Endothelial cell of umbilical vein (primary cell): ENCODE results near the gene KIDINS220. TPM values are rescaled to one million over a fixed set of nuclear protein-coding genes. Genes with fewer than 3 reads are reported as not detected.

ENCODE experiments used
- BruUV-seq: library from RNA; stranded (reverse); fragments of 400-500 nt; replicated peaks from 2 replicates; lab custom pipeline; 2021; lab: Mats Ljungman, UMichigan
- CTCF ChIA-PET: fragments of 300-600, 350-600 bp; sonication (Branson Sonifier 250); formaldehyde crosslinking; loops from one replicate; lab custom pipeline; 2021; ENCODE audit warnings: antibody characterized with exemption, inconsistent platforms; lab: Charles Lee
- POLR2A ChIA-PET: fragments of 300-600, 350-600 bp; sonication (Branson Sonifier 250); formaldehyde crosslinking; loops from one replicate; lab custom pipeline; 2021; ENCODE audit warnings: antibody characterized with exemption, inconsistent platforms; lab: Charles Lee
- DNase-seq: peaks from one replicate; pipeline ENCODE4 v3.0.0-alpha.2; 2011; ENCODE audit warnings: low read depth, low spot score
- FAIRE-seq: peaks from 2 replicates; lab custom pipeline; 2011; peaks lifted over from hg19 to GRCh38; lab: Jason Lieb, UNC
- H2AFZ ChIP-seq: 2 replicates; pipeline ENCODE4 v1.6.0; 2012; ENCODE audit warnings: low read depth, low read length, control low read depth, inconsistent platforms
- H3K27ac ChIP-seq: 2 replicates; pipeline ENCODE4 v1.5.1; 2011; ENCODE audit warnings: low read depth, mild to moderate bottlenecking, control low read depth, low read length, moderate library complexity; ENCODE audit not compliant: insufficient read depth
- H3K27me3 ChIP-seq, 2 experiments: 2 replicates each; pipeline versions ENCODE4 v1.6.0 to v1.6.1; 2011; ENCODE audit warnings: low read length in 2 of 2, mixed read lengths in 1 of 2; ENCODE audit not compliant: control insufficient read depth in 2 of 2, insufficient read depth in 2 of 2
- H3K36me3 ChIP-seq, 2 experiments: 2 replicates in 1 of 2; 3 replicates in 1 of 2; pipeline ENCODE4 v1.5.1; 2011; ENCODE audit warnings: low read length in 2 of 2, mild to moderate bottlenecking in 1 of 2, moderate library complexity in 1 of 2; ENCODE audit not compliant: control insufficient read depth in 2 of 2, insufficient read depth in 2 of 2; ENCODE audit errors: extremely low read depth in 1 of 2
- H3K4me1 ChIP-seq: 3 replicates; pipeline ENCODE4 v1.5.1; 2011; ENCODE audit warnings: mild to moderate bottlenecking, low read length; ENCODE audit not compliant: control insufficient read depth, insufficient read depth; ENCODE audit errors: extremely low read depth
- H3K4me2 ChIP-seq: 2 replicates; pipeline ENCODE4 v1.6.1; 2011; ENCODE audit warnings: low read length, control low read depth, mixed read lengths; ENCODE audit not compliant: insufficient read depth
- H3K4me3 ChIP-seq, 3 experiments: fragments of 200-600 bp in 1 of 3; sonication (generic), shearing (Covaris generic) in 1 of 3; replicated peaks in 1 of 3; 2 replicates each; pipeline ENCODE4 v1.5.1; 2011 to 2016; ENCODE audit warnings: control low read depth in 3 of 3, low read length in 3 of 3, mild to moderate bottlenecking in 2 of 3, inconsistent platforms in 1 of 3, low read depth in 1 of 3, moderate library complexity in 1 of 3; ENCODE audit not compliant: insufficient read depth in 1 of 3
- H3K79me2 ChIP-seq: 2 replicates; pipeline ENCODE4 v1.6.0; 2012; ENCODE audit warnings: low read length, inconsistent platforms; ENCODE audit not compliant: control insufficient read depth, insufficient read depth
- H3K9ac ChIP-seq: replicated peaks from 2 replicates; pipeline ENCODE3; 2011; ENCODE audit warnings: low read length, control low read depth; ENCODE audit not compliant: insufficient read depth; ENCODE audit errors: extremely low read depth
- H3K9me1 ChIP-seq: replicated peaks from 3 replicates; pipeline ENCODE4 v1.6.0; 2011; ENCODE audit warnings: mild to moderate bottlenecking, low read length; ENCODE audit not compliant: control insufficient read depth, insufficient read depth; ENCODE audit errors: extremely low read depth
- H3K9me3 ChIP-seq: replicated peaks from 2 replicates; pipeline ENCODE4 v1.5.1; 2012; ENCODE audit warnings: low read length, inconsistent platforms; ENCODE audit not compliant: control insufficient read depth, insufficient read depth
- H4K20me1 ChIP-seq: replicated peaks from 2 replicates; pipeline ENCODE3; 2011; ENCODE audit warnings: mild to moderate bottlenecking, low read length; ENCODE audit not compliant: control insufficient read depth, insufficient read depth; ENCODE audit errors: extremely low read depth
- CTCF ChIP-seq, 2 donors: IDR thresholded peaks; 1 replicate in 1 of 2; 2 replicates in 1 of 2; pipeline ENCODE4 v1.5.1; 2011; ENCODE audit warnings: low read length in 2 of 2, mild to moderate bottlenecking in 2 of 2, moderate library complexity in 2 of 2, control low read depth in 1 of 2, inconsistent platforms in 1 of 2, low read depth in 1 of 2; ENCODE audit not compliant: insufficient read depth in 1 of 2; ENCODE audit errors: extremely low read depth in 1 of 2
- EZH2 ChIP-seq: IDR thresholded peaks from 2 replicates; pipeline ENCODE4 v1.6.1; 2012; ENCODE audit warnings: borderline replicate concordance, low read depth, mild to moderate bottlenecking, moderate library complexity, low read length, inconsistent platforms; ENCODE audit not compliant: severe bottlenecking
- FOS ChIP-seq: IDR thresholded peaks from 2 replicates; pipeline ENCODE4 v1.6.1; 2011; ENCODE audit warnings: mild to moderate bottlenecking, low read length, moderate library complexity, borderline replicate concordance; ENCODE audit not compliant: insufficient read depth
- GATA2 ChIP-seq: IDR thresholded peaks from 2 replicates; pipeline ENCODE4 v1.7.0; 2011; ENCODE audit warnings: low read depth, mild to moderate bottlenecking, moderate library complexity, mixed read lengths, low read length; ENCODE audit not compliant: insufficient read length, insufficient read depth
- JUN ChIP-seq: IDR thresholded peaks from 2 replicates; pipeline ENCODE4 v1.6.1; 2011; ENCODE audit warnings: borderline replicate concordance, low read depth; ENCODE audit not compliant: insufficient read length, insufficient read depth
- MAX ChIP-seq: IDR thresholded peaks from 2 replicates; pipeline ENCODE4 v1.6.1; 2011; ENCODE audit not compliant: insufficient read depth, insufficient read length
- MYC ChIP-seq: IDR thresholded peaks from one replicate; pipeline ENCODE4 v1.6.1; 2011; ENCODE audit warnings: mild to moderate bottlenecking, low read depth, low read length
- POLR2A ChIP-seq: IDR thresholded peaks from 2 replicates; pipeline ENCODE4 v1.6.1; 2012; ENCODE audit warnings: low read depth, mild to moderate bottlenecking, control low read depth, low read length
- POLR2AphosphoS5 ChIP-seq: IDR thresholded peaks from 2 replicates; pipeline ENCODE4 v1.6.1; 2012; ENCODE audit warnings: low read depth, mild to moderate bottlenecking, control low read depth, low read length, moderate library complexity; ENCODE audit not compliant: insufficient read depth
- dilution Hi-C: fragments of 300-500 bp; cut with MboI; formaldehyde crosslinking; loops from one replicate; pipeline ENCODE4 v1.15.0; 2019; ENCODE audit warnings: low sequenced_read_pairs; ENCODE audit not compliant: extremely low pct_ligation_motif_present
- intact Hi-C: fragments of 100-400 bp; cut with micrococcal nuclease; formaldehyde crosslinking; loops from one replicate; pipeline ENCODE4 v1.10.0; 2022
- polyA plus RNA-seq, 4 experiments: library from polyadenylated mRNA; depleted of rRNA in 3 of 4; stranded (reverse) in 3 of 4; unstranded in 1 of 4; fragments of >200 nt; gene quantifications; 2 replicates each; pipeline versions ENCODE4 v1.2.1 to v1.2.3, GENCODE V29; 2011 to 2012; ENCODE audit warnings: missing spikeins in 1 of 4
- total RNA-seq: library from RNA; stranded (reverse); gene quantifications from 2 replicates; pipeline ENCODE4 v1.2.3, GENCODE V29; 2021

The KIDINS220 gene
- total and polyA plus RNA-seq, 2 donors (not counting 3 experiments of a cell fraction or from before 2014, with no cell fraction given): 33.9 to 41.3 TPM

GRCh38 chr2:8841932-8842331 lies 4.5 kb upstream of the KIDINS220 start:
- no TSS peak for BruUV-seq
- no peaks in the 10 kb centered on the region for H4K20me1 ChIP-seq
- POLR2A ChIA-PET: no interaction called here
- FAIRE-seq (no peak), DNase-seq (no peak)
- H3K27me3 ChIP-seq: peaks cover 3 to 8% of the 10 kb centered on the region in 2 experiments
- H3K79me2 ChIP-seq: peaks cover under 1% of the 10 kb centered on the region
- H3K4me2 ChIP-seq: no peak overlapping the region
- no peak overlapping the region for H3K9ac ChIP-seq
- dilution Hi-C loops (no loop called here), intact Hi-C loops (no loop called here)
- H3K9me1 ChIP-seq: no peaks in the 10 kb centered on the region
- H3K36me3 ChIP-seq: no peaks in the 10 kb centered on the region
- no peak overlapping the region for H2AFZ ChIP-seq
- no peaks in the 10 kb centered on the region for H3K9me3 ChIP-seq
- no peak overlapping the region for H3K27ac ChIP-seq
- CTCF ChIA-PET: no interaction called here
- TF ChIP-seq POLR2A: no peak
- TF ChIP-seq FOS: no peak
- no peak for TF ChIP-seq GATA2
- no peak for TF ChIP-seq EZH2
- TF ChIP-seq MYC: no peak
- no peak for TF ChIP-seq MAX
- no peak for TF ChIP-seq JUN
- no peak for TF ChIP-seq POLR2AphosphoS5
- TF ChIP-seq CTCF (IDR thresholded peaks at IDR 0.05; ENCODE audit: extremely low read depth in 1 of 2, insufficient read depth in 1 of 2, low read depth in 1 of 2, low read length in 2 of 2): no peak
- no peaks in the 10 kb centered on the region for H3K4me1 ChIP-seq
- H3K4me3 ChIP-seq: no peak overlapping the region
